Vagina (tissue), 2 donors: Measurements from ENCODE around the gene TNS3.

Source experiments
- CTCF ChIP-seq, 3 experiments: fragments of 450-650 bp in 2 of 3; fragments of 200-600 bp in 1 of 3; sonication (generic) in 1 of 3; IDR thresholded peaks; one replicate each; pipeline ENCODE4 v1.5.1; 2017 to 2019; ENCODE audit warnings: antibody characterized with exemption in 3 of 3, mild to moderate bottlenecking in 2 of 3, moderate library complexity in 2 of 3
- POLR2A ChIP-seq, 2 donors: fragments of 450-650 bp; IDR thresholded peaks; one replicate each; pipeline ENCODE4 v1.6.1; 2017; ENCODE audit warnings: antibody characterized with exemption in 2 of 2, mild to moderate bottlenecking in 2 of 2, moderate library complexity in 2 of 2
- POLR2AphosphoS5 ChIP-seq, 2 donors: sonication (generic); formaldehyde crosslinking; IDR thresholded peaks; one replicate each; pipeline ENCODE4 v1.9.0; 2017; ENCODE audit warnings: antibody characterized with exemption in 2 of 2, mild to moderate bottlenecking in 2 of 2, low read depth in 1 of 2; ENCODE audit not compliant: insufficient read depth in 1 of 2

- TF ChIP-seq CTCF (IDR thresholded peaks at IDR 0.05): no peak
- TF ChIP-seq POLR2A (IDR thresholded peaks at IDR 0.05): no peak
- no peak for TF ChIP-seq POLR2AphosphoS5 (IDR thresholded peaks at IDR 0.05; ENCODE audit: insufficient read depth in 1 of 2, low read depth in 1 of 2)
Measured at GRCh38 chr7:47303695-47304453, 278.0 kb downstream of the TNS3 start.
